Stimulated activated CD4-positive, alpha-beta T cell treated with anti-CD3 and anti-CD28 coated beads, Interleukin-1b, Interleukin-23, amount 100 ng/mL, for 48 hours (primary cell): ENCODE measurements around the gene ARAP1.

ENCODE experiments used
- DNase-seq: peaks from one replicate; pipeline ENCODE4 v3.0.0-alpha.2; 2020

The ARAP1 gene

GRCh38 chr11:72679869-72680268 is 72.3 kb downstream of the ARAP1 start:
- DNase-seq = no peak

- no peak for DNase-seq
These were observed 73.7 kb downstream of the ARAP1 start for GRCh38 chr11:72678524-72678923.

DNA sequence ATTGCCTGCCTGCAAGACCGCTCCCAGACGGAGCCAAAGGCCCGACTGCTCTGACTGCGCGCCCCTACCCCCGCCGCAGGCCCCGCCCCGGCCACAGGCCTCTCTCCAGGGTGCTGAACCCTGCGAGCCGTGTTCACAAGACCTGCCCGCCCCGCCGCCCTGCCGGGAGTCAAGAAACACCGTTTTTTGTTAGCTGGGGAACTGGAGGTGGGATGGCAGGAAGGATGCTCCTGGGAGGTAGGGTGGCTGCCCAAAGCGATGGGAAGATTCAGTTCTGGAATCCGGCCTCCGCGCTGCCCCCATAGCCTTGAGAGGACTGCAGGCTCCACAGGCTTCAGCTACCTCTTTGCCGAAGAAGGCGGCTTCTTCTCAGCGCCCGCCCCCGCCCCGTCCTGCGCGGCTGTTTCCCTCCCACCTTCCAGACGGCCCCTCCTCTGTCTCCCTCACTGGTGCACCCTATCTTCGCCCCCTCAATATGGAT is 75.3 kb downstream of the ARAP1 start:
- DNase-seq = peak; percentile 67

- DNase-seq = no peak
These were observed 77.0 kb downstream of the ARAP1 start for GRCh38 chr11:72675221-72675620.

GRCh38 chr11:72673943-72674828 is 78.0 kb downstream of the ARAP1 start, which contains the start of gene PDE2A:
Gene PDE2A (minus strand): TSS chr11:72674422. CDS start chr11:72674207, 215 bp downstream.
- no peak for DNase-seq

- no peak for DNase-seq
These were observed 78.8 kb downstream of the ARAP1 start for GRCh38 chr11:72673284-72673942.

- no peak for DNase-seq
These were observed 79.5 kb downstream of the ARAP1 start for GRCh38 chr11:72672597-72673238.

DNA sequence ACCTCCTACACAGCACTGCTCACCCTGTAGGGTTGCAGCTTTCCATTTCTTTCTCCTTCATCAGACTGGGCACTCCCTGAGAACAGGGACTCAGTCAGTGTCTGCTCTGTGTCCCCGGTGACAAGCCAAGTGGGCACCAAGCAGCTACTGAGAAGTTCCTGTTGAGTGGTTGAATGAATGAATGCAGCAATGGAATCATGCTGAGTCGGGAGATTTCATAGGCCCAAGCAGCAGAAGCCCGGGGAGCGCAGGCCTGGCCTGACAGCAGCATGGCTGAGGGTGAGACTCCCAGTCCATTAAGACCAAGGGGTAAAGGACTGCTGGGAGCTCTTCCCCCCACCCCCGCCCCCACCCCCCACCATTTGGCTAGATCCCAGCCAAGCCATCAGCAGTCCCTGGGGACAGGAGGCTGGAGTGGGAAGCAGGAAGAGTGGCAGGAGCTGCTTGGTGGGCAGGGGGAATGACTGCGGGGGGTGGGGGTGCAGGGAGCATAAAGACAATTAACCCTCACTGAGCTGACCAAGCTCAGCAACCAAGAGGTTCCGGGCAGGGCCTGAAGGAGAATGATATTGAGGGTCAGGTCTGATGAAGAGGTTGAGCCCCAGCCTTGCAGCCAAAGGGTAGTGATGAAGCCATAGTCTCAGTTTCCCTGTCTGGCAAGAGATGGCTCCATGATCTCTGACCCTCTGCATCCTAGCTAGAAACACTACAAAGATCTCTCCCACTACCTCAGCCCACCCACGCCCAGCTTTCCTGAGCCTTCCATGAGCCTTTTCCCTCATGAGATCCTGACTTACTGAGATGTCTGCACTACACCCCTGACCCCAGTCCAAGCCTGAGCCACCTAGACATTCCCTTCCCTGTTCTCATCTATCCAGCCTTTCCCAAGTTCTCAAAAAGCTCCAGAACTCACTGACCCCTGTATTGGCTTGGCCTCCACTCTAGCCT is 80.8 kb downstream of the ARAP1 start:
- no peak for DNase-seq

DNA sequence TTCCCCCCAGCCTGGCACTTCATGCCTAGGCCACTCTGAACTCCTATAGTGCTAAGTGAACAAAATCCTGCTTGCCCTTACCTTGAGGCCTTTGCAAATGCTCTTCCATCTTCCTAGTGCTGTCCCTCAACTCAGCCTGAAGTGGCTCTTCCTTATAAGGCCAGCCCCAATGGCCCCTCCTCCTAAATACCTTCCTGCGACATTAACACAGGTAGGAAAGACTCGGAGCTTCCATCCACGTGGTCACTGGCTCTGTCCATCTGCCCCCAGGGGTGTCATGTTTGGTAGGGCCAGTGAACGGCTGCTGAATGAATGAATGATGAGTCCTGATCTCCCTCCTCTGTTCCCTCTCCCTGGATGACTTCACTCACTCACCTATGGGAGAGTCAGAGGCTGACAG is 82.2 kb downstream of the ARAP1 start:
- no peak for DNase-seq

DNA sequence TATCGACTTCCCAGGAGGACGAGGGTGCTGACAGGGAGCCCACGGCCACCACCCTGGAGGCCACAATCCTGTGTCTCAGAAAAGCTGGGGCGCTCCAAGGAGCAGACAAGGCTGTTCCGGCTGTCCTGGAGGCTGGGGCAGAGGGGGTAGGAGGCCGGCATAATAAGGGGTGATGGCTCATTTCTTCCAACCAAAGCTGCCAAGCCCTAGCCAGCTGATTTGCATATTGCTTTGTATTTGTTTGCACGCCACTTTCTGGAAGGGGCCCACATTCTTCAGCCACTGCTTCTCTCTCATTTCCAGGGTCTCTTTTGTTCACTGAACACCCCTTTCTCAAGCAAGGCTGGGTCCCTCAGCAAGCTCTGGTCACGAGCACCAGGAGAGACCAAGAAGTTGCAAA is 82.7 kb downstream of the ARAP1 start:
- DNase-seq = no peak

- peak; percentile 79 for DNase-seq
These were observed 83.4 kb downstream of the ARAP1 start for GRCh38 chr11:72668629-72669347.

GRCh38 chr11:72665911-72666472 is 86.2 kb downstream of the ARAP1 start:
- no peak for DNase-seq

GRCh38 chr11:72662036-72662435 is 90.2 kb downstream of the ARAP1 start:
- DNase-seq = no peak

- no peak for DNase-seq
These were observed 90.7 kb downstream of the ARAP1 start for GRCh38 chr11:72661486-72661885.

DNA sequence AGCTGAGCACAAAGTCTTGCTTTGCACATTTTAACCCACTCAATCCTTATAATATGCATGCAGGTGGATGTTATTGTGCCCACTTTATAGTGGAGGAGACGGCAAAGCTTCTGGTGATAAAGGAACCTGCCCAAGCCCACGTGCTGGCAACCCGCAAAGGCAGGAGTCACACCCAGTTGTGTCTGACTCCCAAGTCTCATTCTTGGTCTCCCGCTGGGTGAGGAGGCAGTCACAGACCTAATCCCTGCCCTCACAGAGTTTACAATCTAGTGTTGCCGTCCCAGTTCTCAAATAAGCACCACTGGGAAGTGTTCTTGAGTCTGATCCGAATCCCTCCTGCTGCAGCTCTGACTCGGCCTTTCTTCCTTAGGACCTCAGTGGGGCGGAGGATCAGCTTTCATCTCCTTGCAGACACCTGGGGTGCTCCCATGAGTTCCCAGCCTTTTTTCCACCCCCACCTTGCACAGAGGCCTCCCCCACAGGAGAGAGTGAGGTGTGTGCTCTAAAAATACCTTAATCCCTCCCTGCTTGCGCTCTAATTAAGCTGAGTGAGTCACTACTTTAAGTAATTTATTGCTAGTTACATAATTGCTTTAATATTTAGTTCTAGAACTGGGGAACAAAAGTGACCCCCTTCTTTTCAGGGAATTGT is 93.1 kb downstream of the ARAP1 start:
- no peak for DNase-seq

GRCh38 chr11:72657411-72658100 is 94.7 kb downstream of the ARAP1 start:
- no peak for DNase-seq

DNA sequence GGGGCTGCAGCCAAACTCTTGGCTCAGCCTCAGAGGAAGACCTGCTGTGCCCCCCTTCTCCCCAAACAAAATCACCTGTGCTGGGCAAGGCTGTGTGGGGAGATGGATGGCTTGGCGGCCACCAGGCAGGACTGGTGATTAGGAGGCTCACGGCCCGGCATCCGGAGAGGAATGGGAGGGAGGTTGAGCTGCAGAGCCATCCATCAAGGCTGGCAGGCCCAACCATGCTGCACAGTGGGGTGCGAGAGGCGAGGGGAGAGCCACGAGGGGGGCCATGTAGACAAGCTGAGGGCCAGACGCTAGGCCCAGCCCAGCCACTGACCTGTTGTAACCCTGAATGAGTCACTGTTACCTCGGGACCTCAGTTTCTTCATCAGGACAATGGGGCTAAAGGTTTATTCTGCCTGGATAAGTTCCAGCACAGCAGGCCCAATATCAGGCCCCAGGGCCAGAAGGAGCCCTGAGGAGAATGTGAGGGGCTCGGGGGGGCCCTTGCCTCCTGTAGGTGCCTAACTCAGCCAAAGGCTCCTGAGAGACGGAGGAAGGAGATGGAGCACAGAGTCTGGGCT is 96.2 kb downstream of the ARAP1 start:
- DNase-seq = no peak

DNA sequence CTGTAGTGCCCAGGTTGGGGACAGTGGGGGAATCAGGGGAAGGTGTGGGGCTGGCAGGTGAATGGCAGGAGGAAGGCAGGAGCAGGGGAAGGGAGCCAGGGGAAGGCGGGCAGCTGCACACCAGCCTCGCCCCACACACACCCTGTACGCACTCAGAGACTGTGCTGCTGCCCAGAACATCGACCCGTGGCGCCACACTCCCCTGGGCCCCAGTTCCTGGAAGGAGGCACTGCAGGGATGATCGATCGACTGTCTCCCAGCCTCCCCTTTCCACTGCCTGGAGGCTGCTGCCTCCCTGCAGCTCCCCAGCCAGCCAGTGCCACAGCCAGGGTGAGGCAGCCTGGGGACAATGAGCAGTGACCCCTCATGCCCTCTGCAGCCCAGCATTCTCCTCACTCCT is 97.2 kb downstream of the ARAP1 start:
- no peak for DNase-seq

GRCh38 chr11:72653649-72654048 is 98.6 kb downstream of the ARAP1 start:
- no peak for DNase-seq
